Activated T-cell treated with anti-CD3 and anti-CD28 coated beads, Interleukin-2, amount 50 U/mL, for 4 hours (primary cell): ENCODE data around the gene DEFB132. TPM values are rescaled to one million over a fixed set of nuclear protein-coding genes. Genes with fewer than 3 reads are reported as not detected.
"Not testable (repeated sequence)": the region's sequence is repeated elsewhere in the genome, so short reads cannot be mapped to it uniquely, and the experiment has no call there.

ENCODE experiments used
- ATAC-seq, 2 donors: fragments of 200-7000 bp; cut with Tn5 transposase; one replicate each; pipeline ENCODE4 v1.10.0; 2021
- DNase-seq: peaks from one replicate; pipeline ENCODE4 v3.0.0-alpha.2; 2020
- H3K27me3 Mint-ChIP-seq: one replicate; pipeline ENCODE4 v1.8.0; 2021; ENCODE audit warnings: low read depth, mixed read lengths
- H3K36me3 Mint-ChIP-seq: one replicate; pipeline ENCODE4 v1.8.0; 2022; ENCODE audit warnings: mixed read lengths; ENCODE audit not compliant: insufficient read depth
- H3K4me1 Mint-ChIP-seq: one replicate; pipeline ENCODE4 v1.8.0; 2021; ENCODE audit warnings: low read depth, mixed read lengths
- H3K4me3 Mint-ChIP-seq: one replicate; pipeline ENCODE4 v1.8.0; 2021; ENCODE audit warnings: mild to moderate bottlenecking, moderate library complexity, mixed read lengths
- H3K9me3 Mint-ChIP-seq: one replicate; pipeline ENCODE4 v1.8.0; 2021; ENCODE audit warnings: mixed read lengths
- total RNA-seq, 3 donors: library from RNA; stranded (reverse); gene quantifications; one replicate each; pipeline ENCODE4 v1.2.1, GENCODE V29; 2021

Gene DEFB132, protein sequence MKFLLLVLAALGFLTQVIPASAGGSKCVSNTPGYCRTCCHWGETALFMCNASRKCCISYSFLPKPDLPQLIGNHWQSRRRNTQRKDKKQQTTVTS
- not detected for total RNA-seq

DNA sequence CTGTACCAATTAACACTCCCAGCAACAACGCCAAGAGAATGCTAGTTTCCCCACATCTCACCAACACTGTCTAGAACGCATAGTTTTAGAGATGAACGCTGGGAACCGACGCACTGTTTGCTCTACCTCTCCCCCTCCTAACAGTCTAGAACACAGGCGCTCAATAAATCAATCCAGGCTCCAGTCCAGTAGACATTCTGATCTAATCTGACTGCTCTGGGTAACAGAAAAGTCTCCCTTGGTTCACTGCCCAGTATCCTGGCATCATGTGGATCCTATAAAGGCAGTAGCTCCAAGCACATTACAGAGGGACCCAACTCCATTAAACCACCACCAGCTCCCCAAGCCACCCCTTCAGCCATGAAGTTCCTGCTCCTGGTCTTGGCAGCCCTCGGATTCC lies at the start of gene DEFB132:
Gene DEFB132, plus strand, starts transcription at position 306 of the 400 bp plus-strand sequence. Its CDS starts 55 bp downstream, at position 361.
- no peak within 1 kb of the TSS for H3K4me3 Mint-ChIP-seq
- no peak for DNase-seq
- no peaks in the 10 kb centered on the region for H3K36me3 Mint-ChIP-seq
- no peaks in the 10 kb centered on the region for H3K27me3 Mint-ChIP-seq
- H3K9me3 Mint-ChIP-seq, result no peaks in the 10 kb centered on the region
- ATAC-seq, result no peak
- peaks cover 10% of the 10 kb centered on the region for H3K4me1 Mint-ChIP-seq

DNA sequence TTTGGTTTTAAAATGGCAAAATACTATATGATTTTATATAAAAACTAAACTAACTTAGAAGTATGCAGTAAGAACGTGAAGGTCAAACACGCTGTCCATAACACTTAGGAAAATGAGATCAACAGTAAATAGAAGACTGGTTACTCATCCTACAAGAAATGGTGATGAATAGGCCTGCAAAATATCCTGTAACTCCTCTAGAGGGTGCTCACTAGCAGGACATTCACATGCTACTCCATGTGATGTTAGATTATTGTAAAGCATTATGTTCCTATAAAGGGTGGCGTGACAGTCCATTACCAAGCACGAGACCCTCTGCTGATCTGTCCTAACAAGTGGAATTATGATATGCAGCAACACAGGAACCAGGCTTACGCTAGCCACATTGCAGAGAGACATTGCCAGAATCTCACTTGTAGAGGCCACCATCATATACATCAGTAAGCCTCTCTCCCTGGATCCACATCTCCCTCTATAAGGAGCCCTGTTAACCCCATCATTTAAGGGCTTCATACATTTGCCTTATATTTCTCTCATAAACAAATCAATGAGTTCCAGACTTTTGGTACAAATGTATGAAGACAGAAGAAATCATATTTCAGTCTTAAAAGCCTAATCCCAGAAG lies 48.5 kb upstream of the DEFB132 start:
- H3K36me3 Mint-ChIP-seq, result no peaks in the 10 kb centered on the region
- no peak for DNase-seq
- ATAC-seq, result peak; percentile 78 to 89
- no peaks in the 10 kb centered on the region for H3K9me3 Mint-ChIP-seq
- H3K27me3 Mint-ChIP-seq, result no peaks in the 10 kb centered on the region
- no peak overlapping the region for H3K4me3 Mint-ChIP-seq
- H3K4me1 Mint-ChIP-seq, result no peaks in the 10 kb centered on the region

DNA sequence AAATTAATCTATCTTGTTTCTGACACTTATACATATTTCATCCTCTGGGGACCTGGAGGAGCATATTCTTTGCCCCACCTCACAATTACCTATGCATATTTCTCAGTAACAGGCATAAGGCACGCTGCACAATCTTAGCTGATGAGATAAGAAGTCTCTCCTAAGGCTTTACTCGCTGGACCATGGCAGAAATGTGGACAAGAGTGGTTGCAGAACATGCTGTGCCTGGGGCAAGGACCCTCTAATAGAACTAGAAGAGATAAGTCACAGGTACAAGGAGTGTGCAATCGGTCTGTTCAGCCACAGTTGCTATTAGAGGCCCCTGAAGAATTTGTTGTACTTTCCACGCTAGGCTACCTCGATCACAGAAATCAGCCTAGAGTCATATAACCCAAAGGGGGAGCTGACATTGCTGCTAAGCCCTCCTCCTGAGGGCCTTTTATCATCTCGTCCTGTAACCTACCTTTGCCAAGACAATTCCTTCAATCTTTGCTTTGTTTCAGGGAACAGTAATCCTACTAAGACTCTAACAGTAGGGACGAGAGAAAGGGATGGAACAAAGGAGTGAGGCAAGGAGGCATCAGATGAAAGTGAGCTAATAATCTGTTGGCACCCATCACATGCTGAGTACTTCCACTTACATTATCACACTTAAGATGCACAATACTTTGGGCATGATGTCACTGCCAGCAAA lies 46.6 kb upstream of the DEFB132 start:
- Mint-ChIP-seq H3K9me3 (no peaks in the 10 kb centered on the region), H3K4me1 (no peaks in the 10 kb centered on the region), H3K27me3 (no peaks in the 10 kb centered on the region), H3K4me3 (no peak overlapping the region), H3K36me3 (no peaks in the 10 kb centered on the region)
- ATAC-seq, result no peak
- DNase-seq, result no peak

DNA sequence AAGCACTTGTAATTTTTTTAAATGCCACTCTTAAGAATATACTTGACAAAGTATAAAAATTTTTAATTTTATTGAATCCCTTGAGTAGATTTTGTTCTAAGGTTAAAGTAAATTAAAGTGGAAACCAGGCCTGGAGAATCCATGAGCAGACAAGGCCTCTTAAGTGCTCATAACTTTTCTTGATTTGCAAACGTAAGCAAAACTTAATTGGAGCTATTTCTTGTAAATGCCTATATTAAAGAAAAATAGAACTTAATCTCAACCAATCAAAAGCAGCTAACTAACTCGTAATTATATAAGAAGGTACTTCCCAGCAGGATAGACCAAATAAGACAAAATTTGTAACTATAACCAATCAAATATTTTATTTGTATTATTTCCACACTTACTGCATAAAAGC lies 43.1 kb upstream of the DEFB132 start:
- H3K4me3 Mint-ChIP-seq, result no peak overlapping the region
- DNase-seq, result no peak
- no peak for ATAC-seq
- peaks cover 7% of the 10 kb centered on the region for H3K27me3 Mint-ChIP-seq
- no peaks in the 10 kb centered on the region for H3K9me3 Mint-ChIP-seq
- no peaks in the 10 kb centered on the region for H3K4me1 Mint-ChIP-seq
- no peaks in the 10 kb centered on the region for H3K36me3 Mint-ChIP-seq

DNA sequence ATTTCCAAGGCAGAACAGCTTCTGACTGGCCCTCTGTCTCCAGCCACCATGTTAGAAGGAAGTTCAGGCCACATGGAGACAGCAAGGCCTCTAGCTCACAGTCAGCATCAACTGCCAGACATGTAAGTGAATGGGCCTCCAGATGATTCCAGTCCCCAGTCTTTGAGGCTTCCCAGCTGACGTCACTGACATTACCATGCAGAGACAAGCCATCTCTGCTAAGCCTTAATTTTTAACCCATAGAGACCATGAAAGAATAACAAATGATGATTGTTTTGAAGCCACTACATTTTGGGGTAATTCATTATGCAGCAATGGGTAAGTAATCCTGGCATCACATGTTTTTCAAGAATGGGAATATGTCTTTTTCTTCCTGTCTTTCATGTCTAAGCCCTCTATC lies 41.7 kb upstream of the DEFB132 start:
- H3K4me1 Mint-ChIP-seq, result no peaks in the 10 kb centered on the region
- ATAC-seq (no peak), DNase-seq (no peak)
- no peaks in the 10 kb centered on the region for H3K36me3 Mint-ChIP-seq
- H3K4me3 Mint-ChIP-seq, result no peak overlapping the region
- H3K27me3 Mint-ChIP-seq, result peaks cover 11% of the 10 kb centered on the region
- no peaks in the 10 kb centered on the region for H3K9me3 Mint-ChIP-seq

DNA sequence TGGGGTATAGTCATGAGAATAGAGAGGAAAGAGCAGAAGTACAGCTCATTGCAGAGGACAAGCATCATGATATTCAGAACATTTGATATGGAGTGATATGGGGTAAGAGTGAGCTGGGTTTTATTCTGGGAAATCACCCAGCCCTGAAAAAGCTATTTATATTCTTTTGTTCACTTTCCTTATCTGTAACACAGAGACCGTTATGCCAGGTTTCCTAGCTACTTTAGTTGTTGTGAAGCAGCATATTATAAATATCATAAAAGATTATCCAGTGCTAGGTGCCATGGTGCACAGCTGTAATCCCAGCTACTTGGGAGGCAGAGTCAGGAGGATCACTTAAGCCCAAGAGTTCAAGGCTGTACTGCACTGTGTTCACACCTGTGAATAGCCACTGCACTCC lies 40.3 kb upstream of the DEFB132 start:
- Mint-ChIP-seq H3K4me3 (no peak overlapping the region), H3K9me3 (no peaks in the 10 kb centered on the region), H3K27me3 (peaks cover 17% of the 10 kb centered on the region), H3K4me1 (no peaks in the 10 kb centered on the region), H3K36me3 (no peaks in the 10 kb centered on the region)
- DNase-seq (no peak), ATAC-seq (no peak)

DNA sequence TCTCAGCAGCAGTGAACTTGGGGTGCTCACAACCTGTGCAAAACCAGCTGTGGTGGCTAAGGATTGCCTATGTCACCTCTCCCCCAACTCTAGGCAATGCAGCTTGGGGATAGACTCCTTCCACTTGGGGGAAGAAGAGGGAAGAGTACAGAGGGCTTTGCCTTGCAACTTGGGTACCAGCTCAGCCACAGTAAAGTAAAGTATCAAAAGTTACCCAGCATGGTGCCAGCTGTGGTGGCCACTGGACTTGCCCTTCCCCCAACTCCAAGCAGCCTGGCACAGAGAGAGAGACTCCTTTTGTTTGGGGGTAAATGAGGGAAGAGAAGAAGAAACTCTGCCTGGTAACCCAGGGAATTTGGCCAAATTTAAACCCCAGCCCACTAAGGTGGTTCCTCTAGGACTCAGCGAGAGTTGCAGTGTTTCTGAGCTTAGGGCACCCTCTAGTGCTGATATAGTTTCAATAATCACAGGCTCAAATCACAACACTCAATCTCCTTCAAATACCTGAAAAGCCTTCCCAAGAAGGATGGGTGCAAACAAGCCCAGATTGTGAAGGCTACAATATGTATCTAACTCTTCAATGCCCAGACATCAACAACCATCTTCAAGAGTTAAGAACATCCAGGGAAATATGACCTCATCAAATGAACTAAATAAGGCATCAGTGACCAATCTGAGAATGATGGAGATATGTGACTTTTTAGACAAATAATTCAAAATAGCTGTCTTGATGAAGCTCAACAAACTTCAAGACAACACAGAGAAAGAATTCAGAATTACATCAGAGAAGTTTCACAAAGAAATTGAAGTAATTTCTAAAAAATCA lies 38.0 kb upstream of the DEFB132 start:
- no peaks in the 10 kb centered on the region for H3K36me3 Mint-ChIP-seq
- H3K27me3 Mint-ChIP-seq, result peaks cover 24% of the 10 kb centered on the region
- DNase-seq (no peak), ATAC-seq (no peak)
- H3K4me3 Mint-ChIP-seq, result no peak overlapping the region
- H3K4me1 Mint-ChIP-seq, result no peaks in the 10 kb centered on the region
- H3K9me3 Mint-ChIP-seq, result no peaks in the 10 kb centered on the region

DNA sequence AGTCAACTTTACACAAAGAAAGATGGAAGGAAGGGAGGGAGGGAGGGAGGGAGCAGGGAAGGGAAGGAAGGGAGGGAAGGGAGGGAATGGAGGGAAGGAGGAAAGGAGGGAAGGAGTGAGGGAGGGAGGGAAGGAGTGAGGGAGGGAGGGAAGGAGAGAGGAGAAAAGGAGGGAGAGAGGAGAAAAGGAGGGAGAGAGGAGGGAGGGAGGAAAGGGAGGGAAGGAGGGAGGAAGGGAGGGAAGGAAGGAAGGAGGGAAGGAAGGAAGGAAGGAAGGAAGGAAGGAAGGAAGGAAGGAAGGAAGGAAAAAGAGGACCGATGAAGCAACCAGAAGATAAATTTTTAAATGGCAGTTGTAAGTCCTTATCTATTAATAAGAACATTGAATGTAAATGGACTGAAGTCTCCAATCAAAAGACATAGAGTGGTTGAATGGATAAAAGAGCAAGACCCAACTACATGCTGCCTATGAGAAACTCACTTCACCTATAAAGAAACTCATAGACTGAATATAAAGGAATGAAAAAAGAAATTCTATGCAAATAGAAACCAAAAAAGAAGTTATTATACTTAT lies 36.2 kb upstream of the DEFB132 start:
- Mint-ChIP-seq H3K36me3 (no peaks in the 10 kb centered on the region), H3K27me3 (peaks cover 27% of the 10 kb centered on the region), H3K4me1 (peaks cover 3% of the 10 kb centered on the region), H3K9me3 (no peaks in the 10 kb centered on the region), H3K4me3 (no peak overlapping the region)
- DNase-seq (no peak), ATAC-seq (no peak)

DNA sequence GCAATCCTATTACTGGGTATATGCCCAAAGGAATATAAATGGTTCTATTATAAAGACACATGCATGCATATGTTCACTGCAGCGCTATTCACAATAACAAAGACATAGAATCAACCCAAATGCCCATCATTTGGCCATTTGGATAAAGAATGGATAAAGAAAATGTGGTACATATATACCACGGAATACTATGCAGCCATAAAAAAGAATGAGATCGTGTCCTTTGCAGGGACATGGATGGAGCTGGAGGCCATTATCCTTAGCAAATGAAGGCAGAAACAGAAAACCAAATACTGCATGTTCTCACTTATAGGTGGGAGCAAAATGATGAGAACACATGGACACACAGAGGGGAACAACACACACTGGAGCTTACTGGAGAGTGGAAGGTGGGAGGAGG lies 31.6 kb upstream of the DEFB132 start:
- Mint-ChIP-seq H3K4me1 (peaks cover 18% of the 10 kb centered on the region), H3K27me3 (peaks cover 16% of the 10 kb centered on the region)
- ATAC-seq, H3K4me3 Mint-ChIP-seq, DNase-seq, H3K36me3 Mint-ChIP-seq, H3K9me3 Mint-ChIP-seq: not testable (repeated sequence)

DNA sequence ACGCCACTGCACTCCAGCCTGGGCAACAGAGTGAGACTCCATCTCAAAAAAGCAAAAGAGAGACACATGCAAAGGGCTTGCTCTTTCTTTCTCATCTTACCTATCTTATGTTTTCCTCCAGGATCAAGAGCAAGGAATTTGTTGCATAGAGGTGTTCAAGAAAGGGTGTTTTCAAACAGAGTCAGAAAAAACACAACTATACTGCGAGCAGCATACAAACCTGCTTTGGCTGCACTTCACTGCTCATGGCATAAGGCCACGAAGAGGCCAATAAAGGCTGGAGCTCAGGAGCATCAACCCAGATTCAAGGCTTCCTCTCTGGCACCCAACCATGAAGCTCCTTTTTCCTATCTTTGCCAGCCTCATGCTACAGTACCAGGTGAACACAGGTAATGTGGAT lies 30.6 kb upstream of the DEFB132 start, which contains the start of gene DEFB129:
Gene DEFB129, plus strand, starts transcription at position 301 of the 400 bp plus-strand sequence. Its CDS starts 31 bp downstream, at position 332.
- ATAC-seq, result no peak
- Mint-ChIP-seq H3K36me3 (no peaks in the 10 kb centered on the region), H3K27me3 (peaks cover 14% of the 10 kb centered on the region), H3K4me1 (peaks cover 18% of the 10 kb centered on the region), H3K4me3 (no peak within 1 kb of the TSS), H3K9me3 (no peaks in the 10 kb centered on the region)
- DNase-seq, result no peak

DNA sequence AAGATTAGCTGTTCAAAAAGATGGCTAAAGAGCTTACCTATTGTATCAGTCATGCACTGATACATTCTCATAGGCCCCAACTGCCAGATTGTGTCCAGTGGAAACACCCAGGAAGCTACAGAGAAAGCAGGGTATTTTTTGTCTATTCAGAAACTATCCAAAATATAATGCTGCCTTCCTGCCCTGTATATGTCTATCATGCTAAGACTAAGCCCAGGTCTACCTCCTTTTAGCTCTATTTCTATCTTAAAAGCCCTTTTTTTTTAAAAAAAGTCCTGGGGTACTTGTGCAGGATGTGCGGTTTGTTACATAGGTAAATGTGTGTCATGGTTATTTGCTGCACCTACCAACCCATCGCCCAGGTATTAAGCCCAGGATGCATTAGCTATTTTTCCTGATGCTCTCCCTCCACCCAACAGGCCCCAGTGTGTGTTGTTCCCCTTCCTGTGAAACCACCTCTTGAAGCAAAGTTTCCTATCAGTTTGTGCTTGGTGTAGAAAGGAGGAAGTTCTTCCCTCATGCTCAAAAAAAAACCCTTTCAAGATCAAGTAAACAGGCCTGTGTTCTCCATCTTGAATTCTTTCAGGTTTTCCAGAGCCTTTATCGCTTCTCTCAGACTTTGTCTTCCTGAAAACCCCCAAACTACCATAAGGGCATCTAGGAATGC lies 30.0 kb upstream of the DEFB132 start:
- Mint-ChIP-seq H3K36me3 (no peaks in the 10 kb centered on the region), H3K9me3 (no peaks in the 10 kb centered on the region), H3K4me1 (peaks cover 18% of the 10 kb centered on the region), H3K4me3 (no peak overlapping the region), H3K27me3 (peaks cover 11% of the 10 kb centered on the region)
- ATAC-seq (no peak), DNase-seq (no peak)

DNA sequence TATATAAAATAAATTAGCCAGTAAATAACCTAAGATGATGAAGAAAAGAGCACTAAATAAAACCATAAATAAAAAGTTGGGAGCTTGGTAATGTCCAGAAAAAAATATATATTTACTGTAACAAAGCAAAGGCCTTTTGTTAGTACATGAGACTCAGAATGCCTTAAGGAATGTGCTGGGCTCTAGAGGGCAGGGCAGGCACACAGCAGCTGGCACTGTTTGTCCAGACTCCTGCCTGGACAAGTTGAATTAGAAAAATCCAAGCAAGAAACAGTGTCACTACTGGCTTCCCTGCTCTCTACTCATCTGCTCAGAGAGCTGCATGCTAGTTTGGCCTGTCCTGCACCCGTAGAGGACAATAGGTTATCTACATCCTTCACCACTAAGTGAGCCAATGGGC lies 21.6 kb upstream of the DEFB132 start:
- no peak overlapping the region for H3K4me3 Mint-ChIP-seq
- H3K36me3 Mint-ChIP-seq, result no peaks in the 10 kb centered on the region
- peaks cover 24% of the 10 kb centered on the region for H3K4me1 Mint-ChIP-seq
- peaks cover 1% of the 10 kb centered on the region for H3K27me3 Mint-ChIP-seq
- H3K9me3 Mint-ChIP-seq, result no peaks in the 10 kb centered on the region
- ATAC-seq (no peak), DNase-seq (no peak)

DNA sequence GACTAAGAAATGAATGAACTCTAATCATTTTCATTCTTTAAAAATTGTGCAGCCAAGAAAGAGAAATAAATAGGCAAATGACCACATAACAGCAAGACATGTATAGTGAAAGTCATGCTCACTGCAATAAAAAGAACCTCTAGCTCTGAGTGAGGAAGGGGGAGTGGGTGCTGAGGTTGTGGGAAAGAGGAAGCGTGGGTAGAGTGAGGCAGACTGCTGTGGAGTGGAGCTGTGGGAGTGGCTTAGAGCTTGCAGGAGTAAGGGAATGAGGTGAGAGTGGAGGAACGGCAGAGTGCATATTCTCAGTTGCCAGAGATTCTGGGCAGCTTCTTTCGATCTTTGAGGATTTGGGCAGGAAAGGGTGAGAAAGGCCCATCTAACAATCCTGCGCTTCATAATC lies 20.0 kb upstream of the DEFB132 start:
- no peaks in the 10 kb centered on the region for H3K36me3 Mint-ChIP-seq
- H3K4me3 Mint-ChIP-seq, result peak overlapping the region; percentile 78
- no peak for DNase-seq
- H3K27me3 Mint-ChIP-seq, result no peaks in the 10 kb centered on the region
- peaks cover 24% of the 10 kb centered on the region for H3K4me1 Mint-ChIP-seq
- ATAC-seq, result peak; percentile 81 to 86
- no peaks in the 10 kb centered on the region for H3K9me3 Mint-ChIP-seq

DNA sequence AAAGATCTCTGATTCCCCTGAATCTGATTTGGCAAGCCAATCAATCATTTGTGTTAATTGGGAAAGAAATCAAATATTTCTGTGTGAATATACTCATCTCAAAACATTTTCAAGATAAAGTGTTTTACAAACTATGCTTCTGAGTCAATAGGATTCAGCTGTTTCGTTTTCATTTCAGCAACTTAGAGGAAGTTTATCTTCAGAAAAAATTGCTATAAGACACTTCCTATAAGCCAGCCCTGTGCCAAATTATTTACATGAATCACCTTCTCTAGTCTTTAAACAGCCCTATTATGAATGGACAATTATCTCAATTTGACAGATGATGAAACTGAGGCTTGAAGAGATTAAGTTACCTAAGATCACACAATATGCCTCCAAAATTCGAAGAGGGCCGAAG lies 19.6 kb upstream of the DEFB132 start:
- H3K4me3 Mint-ChIP-seq, result peak overlapping the region; percentile 78
- H3K9me3 Mint-ChIP-seq, result no peaks in the 10 kb centered on the region
- peak; percentile 79 to 86 for ATAC-seq
- H3K4me1 Mint-ChIP-seq, result peaks cover 24% of the 10 kb centered on the region
- no peaks in the 10 kb centered on the region for H3K36me3 Mint-ChIP-seq
- no peak for DNase-seq
- H3K27me3 Mint-ChIP-seq, result no peaks in the 10 kb centered on the region
